B cell (primary cell): Measurements from ENCODE around the gene GSS.

Source experiments
- EZH2 ChIP-seq: IDR thresholded peaks from 2 replicates; pipeline ENCODE4 v1.6.1; 2012; ENCODE audit warnings: borderline replicate concordance, low read depth, mild to moderate bottlenecking, moderate library complexity, low read length; ENCODE audit not compliant: insufficient read depth, poor library complexity, severe bottlenecking
- TF ChIP-seq, protein P1 (sequence below): fragments of 200-600 bp; IDR thresholded peaks from one replicate; pipeline ENCODE4 v1.8.0; 2022; ENCODE audit warnings: antibody characterized with exemption, mild to moderate bottlenecking

DNA sequence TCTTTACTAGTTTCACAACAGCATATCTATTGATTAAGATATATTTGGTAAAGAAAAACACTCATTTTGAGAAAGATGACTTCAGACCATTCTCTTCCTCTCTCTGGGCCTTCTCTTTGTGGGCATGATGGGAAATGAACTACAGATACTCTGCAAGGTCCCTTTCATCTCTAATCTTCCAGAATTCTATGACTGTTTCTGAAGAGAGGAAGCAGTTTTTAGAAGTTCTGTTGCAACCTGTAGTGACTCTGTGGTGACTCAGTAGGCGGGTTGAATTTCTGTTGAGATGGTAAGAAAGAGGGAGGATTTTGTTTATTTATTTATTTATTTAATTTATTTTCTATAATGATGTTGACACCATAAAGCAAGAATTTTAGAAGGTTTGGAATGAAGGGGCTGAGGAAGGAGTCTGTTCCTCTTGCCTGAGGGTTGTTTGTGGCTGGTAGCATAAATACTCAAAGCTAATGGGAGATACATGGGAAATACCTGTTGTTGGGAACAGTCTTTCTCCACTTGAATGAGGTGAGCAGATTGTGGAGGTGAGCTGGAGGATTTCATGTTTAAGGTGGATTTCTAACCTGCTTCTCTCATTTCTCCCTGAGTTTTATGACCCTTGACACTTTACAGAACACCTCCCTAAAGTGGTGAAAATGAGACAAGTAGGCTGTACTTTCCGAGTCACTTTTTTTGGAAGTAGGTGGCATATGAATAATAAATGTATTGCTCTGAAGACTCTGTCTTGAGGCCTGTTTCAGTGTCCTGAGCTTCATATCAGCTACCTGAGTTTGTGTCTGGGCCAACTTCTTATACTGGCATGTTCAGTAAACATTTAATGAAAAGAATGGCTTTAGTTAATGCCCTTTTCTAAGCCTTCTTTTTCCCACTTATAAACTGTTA lies 64.2 kb downstream of the GSS start:
- TF ChIP-seq, protein P1, sequence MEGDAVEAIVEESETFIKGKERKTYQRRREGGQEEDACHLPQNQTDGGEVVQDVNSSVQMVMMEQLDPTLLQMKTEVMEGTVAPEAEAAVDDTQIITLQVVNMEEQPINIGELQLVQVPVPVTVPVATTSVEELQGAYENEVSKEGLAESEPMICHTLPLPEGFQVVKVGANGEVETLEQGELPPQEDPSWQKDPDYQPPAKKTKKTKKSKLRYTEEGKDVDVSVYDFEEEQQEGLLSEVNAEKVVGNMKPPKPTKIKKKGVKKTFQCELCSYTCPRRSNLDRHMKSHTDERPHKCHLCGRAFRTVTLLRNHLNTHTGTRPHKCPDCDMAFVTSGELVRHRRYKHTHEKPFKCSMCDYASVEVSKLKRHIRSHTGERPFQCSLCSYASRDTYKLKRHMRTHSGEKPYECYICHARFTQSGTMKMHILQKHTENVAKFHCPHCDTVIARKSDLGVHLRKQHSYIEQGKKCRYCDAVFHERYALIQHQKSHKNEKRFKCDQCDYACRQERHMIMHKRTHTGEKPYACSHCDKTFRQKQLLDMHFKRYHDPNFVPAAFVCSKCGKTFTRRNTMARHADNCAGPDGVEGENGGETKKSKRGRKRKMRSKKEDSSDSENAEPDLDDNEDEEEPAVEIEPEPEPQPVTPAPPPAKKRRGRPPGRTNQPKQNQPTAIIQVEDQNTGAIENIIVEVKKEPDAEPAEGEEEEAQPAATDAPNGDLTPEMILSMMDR, result no peak
- TF ChIP-seq EZH2, result no peak
